Keratinocyte (primary cell): ENCODE results near the gene ACOT7.

Experiments used
- EZH2 ChIP-seq: IDR thresholded peaks from one replicate; pipeline ENCODE4 v1.6.1; 2012; ENCODE audit warnings: inconsistent platforms, mild to moderate bottlenecking, low read length, moderate library complexity
- TF ChIP-seq, protein P1 (sequence below), 3 experiments: IDR thresholded peaks in 1 of 3; conservative IDR thresholded peaks in 1 of 3; optimal IDR thresholded peaks in 1 of 3; 2 replicates in 2 of 3; 3 replicates in 1 of 3; pipeline versions ENCODE3 to v1.5.1; 2011; ENCODE audit warnings: low read length in 3 of 3, mild to moderate bottlenecking in 3 of 3, moderate library complexity in 2 of 3, control low read depth in 1 of 3, inconsistent platforms in 1 of 3; ENCODE audit not compliant: insufficient read depth in 2 of 3; ENCODE audit errors: extremely low read depth in 1 of 3

DNA sequence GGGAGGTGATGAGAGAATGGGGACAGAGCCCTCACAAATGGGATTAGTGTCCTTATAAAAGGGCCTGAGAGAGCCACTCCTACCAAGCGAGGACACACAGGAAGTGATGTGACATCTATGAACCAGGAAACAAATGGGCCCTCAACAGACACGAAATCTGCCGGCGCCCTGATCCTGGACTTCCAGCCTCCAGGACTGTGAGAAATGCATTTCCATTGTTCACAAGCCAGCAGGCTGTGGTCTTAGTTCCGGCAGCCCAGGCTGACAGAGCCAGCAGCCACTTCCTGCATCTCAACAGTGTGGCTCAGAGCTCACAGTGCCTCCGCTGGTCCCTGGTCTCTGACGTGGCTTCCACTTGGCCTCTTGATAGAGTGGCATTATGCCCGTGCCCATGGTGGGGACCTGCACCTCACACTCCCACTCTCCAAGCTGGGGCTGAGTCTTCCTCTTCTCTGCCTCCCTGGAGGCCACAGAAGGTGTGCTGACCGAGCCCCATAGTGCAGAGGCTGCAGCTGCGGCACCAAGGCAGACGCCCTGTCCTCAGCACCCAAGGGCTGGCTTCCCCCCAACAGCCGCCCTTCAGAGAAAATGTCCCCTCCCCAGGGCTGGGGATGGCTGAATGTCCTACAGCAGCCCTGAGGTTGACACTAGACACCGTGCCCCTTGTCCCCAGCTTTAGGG, 44.9 kb downstream of the ACOT7 start:
- TF ChIP-seq, protein P1, sequence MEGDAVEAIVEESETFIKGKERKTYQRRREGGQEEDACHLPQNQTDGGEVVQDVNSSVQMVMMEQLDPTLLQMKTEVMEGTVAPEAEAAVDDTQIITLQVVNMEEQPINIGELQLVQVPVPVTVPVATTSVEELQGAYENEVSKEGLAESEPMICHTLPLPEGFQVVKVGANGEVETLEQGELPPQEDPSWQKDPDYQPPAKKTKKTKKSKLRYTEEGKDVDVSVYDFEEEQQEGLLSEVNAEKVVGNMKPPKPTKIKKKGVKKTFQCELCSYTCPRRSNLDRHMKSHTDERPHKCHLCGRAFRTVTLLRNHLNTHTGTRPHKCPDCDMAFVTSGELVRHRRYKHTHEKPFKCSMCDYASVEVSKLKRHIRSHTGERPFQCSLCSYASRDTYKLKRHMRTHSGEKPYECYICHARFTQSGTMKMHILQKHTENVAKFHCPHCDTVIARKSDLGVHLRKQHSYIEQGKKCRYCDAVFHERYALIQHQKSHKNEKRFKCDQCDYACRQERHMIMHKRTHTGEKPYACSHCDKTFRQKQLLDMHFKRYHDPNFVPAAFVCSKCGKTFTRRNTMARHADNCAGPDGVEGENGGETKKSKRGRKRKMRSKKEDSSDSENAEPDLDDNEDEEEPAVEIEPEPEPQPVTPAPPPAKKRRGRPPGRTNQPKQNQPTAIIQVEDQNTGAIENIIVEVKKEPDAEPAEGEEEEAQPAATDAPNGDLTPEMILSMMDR (optimal IDR thresholded peaks at IDR 0.05 in 1 of 3, IDR thresholded peaks at IDR 0.05 in 1 of 3, conservative IDR thresholded peaks at IDR 0.05 in 1 of 3; ENCODE audit: extremely low read depth in 1 of 3, insufficient read depth in 2 of 3, low read length in 3 of 3): no peak
- no peak for TF ChIP-seq EZH2
